Colon (tissue), 2 donors: ENCODE data around the gene FAM151A.
"Not testable (repeated sequence)": the region's sequence is repeated elsewhere in the genome, so short reads cannot be mapped to it uniquely, and the experiment has no call there.

ENCODE experiments used
- FAIRE-seq: peaks from 2 replicates; lab custom pipeline; 2012; peaks lifted over from hg19 to GRCh38; lab: Jason Lieb, UNC
- donor health status: control.
- donor health status: control.

FAM151A gene

DNA sequence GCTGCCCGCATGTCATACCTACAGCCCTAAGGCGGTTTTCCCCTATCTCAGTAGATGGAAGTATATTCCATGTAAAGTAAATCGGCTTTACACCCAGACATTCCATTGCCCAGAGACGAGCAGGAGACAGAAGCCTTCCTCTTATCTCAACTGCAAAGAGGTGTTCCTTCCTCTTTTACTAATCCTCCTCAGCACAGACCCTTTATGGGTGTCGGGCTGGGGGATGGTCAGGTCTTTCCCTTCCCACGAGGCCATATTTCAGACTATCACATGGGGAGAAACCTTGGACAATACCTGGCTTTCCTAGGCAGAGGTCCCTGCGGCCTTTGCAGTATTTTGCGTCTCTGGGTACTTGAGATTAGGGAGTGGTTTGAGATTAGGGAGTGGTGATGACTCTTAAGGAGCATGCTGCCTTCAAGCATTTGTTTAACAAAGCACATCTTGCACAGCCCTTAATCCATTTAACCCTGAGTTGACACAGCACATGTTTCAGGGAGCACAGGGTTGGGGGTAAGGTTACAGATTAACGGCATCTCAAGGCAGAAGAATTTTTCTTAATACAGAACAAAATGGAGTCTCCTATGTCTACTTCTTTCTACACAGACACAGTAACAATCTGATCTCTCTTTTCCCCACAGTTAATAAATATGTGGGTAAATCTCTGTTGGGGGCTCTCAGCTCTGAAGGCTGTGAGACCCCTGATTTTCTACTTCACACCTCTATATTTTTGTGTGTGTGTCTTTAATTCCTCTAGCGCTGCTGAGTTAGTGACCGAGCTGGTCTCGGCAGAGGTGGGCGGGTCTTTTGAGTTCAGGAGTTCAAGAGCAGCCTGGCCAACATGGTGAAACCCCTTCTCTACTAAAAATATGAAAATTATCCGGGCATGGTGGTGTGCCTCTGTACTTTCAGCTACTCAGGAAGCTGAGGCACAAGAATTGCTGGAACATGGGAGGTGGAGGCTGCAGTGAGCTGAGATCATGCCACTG, 13.4 kb upstream of the FAM151A start:
- not testable (repeated sequence) for FAIRE-seq

GRCh38 chr1:54635804-54636203, 12.5 kb upstream of the FAM151A start:
- not testable (repeated sequence) for FAIRE-seq

GRCh38 chr1:54627196-54627595, 3.9 kb upstream of the FAM151A start:
- no peak for FAIRE-seq

GRCh38 chr1:54624466-54625464, 1.4 kb upstream of the FAM151A start:
- FAIRE-seq = no peak

- FAIRE-seq = no peak
Measured at GRCh38 chr1:54619749-54620148, 3.6 kb downstream of the FAM151A start.

GRCh38 chr1:54615531-54616279, 7.6 kb downstream of the FAM151A start:
- no peak for FAIRE-seq

DNA sequence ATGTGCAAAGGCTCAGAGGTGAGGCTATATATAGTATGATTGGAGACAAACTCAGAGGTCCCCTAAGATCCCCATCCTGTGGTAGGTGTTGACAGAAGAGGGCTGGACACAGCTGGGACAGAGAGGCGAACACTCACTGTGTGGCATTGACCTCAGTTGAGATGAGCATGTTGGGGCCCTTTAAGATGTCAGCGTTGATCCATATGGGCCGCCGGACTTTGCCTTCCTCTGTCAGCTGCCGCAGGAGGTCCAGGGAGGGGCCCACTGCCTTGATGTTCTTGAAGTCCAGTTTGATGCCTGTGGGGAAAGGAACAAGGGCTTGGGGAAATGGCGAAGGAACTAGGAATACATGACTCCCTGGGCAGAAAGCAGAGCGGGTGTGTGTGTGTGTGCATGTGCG, 8.8 kb downstream of the FAM151A start:
- no peak for FAIRE-seq

GRCh38 chr1:54614024-54614423, 9.3 kb downstream of the FAM151A start:
- FAIRE-seq = no peak

DNA sequence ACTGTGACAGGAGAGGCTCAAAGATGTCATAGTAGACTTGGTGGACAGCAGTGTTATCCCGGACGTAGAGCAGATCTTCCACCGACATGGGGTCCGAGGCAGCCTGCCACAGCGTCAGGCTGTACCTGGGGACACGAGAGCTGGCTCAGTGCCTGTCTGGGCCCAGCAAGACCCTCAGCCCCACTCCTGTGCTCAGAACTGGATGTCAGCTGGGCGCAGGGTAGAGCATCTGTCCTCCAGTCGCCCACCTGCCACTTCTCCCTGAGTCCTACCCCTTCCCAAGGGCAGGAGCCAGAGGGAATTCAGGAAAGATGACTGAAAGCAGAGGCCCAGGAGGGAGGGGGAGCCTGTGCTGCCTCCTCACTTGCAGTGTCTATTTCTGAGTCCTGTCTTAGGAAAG, 11.7 kb downstream of the FAM151A start:
- no peak for FAIRE-seq

- no peak for FAIRE-seq
Measured at GRCh38 chr1:54610601-54611580, 12.4 kb downstream of the FAM151A start.

DNA sequence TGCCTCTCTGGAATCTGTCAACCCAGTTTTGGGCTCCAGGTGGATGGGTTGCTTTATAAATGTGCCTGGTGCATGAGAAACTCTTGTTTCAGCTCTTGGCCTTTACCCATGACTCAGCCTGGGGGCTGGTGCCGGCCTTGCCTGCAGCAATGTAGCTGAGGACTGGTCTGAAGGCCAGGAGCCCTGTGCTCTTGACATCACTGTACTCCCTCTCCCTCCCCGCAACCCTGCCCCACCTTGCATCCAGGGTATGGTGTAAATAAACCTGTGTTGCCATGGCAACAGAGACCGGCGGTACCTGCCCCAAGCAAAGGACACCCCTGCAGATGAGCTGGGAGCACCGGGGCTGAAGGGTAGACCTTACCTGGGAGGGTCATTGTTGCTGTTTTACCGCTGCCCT, 13.3 kb downstream of the FAM151A start:
- no peak for FAIRE-seq

DNA sequence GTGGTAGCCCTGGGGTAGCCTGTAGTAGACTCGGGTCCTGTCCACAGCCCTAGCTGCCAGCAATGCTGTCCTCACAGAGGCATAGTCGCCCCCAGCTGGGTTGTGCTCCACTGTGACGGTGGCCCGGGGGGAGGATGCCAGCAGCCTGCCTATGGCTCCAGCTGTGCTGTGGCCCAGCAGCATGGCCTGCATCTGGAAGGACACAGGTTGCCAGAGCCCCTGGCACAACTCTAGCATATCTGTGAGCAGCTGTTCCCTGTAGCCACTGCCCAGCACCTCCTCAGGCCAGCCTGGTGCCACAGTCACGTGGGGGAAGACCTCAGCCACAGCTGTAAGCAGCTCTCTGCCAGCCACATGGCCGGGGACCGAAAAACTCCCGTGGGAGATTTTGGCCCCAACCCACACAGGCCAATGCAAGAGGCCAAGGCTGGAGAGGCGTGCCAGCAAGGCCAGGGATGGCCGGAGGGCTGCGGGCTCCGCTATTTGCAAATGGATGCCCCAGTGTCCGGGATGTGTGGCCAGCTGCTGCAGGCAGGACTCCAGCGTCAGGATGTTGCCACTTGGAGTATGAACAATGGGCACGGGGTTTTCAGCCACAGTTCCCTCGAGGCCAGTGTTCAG, 13.9 kb downstream of the FAM151A start:
- FAIRE-seq = no peak

GRCh38 chr1:54608566-54609230, 14.6 kb downstream of the FAM151A start:
- no peak for FAIRE-seq

GRCh38 chr1:54607821-54608565, 15.3 kb downstream of the FAM151A start:
- FAIRE-seq = no peak

DNA sequence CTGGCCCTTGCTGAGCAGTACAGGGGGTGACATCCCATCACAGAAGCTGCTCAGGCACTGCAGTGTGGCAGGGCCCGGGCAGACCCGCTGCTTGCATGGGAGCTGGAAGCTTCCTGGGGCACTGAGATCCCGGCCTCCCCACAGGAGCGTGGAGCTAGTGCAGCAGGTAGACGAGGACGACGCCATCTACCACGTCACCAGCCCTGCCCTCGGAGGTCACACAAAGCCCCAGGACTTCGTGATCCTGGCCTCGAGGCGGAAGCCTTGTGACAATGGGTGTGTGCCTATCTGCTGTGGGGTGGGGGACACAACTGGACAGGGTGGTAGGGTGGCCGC, 16.4 kb downstream of the FAM151A start:
- FAIRE-seq = no peak

DNA sequence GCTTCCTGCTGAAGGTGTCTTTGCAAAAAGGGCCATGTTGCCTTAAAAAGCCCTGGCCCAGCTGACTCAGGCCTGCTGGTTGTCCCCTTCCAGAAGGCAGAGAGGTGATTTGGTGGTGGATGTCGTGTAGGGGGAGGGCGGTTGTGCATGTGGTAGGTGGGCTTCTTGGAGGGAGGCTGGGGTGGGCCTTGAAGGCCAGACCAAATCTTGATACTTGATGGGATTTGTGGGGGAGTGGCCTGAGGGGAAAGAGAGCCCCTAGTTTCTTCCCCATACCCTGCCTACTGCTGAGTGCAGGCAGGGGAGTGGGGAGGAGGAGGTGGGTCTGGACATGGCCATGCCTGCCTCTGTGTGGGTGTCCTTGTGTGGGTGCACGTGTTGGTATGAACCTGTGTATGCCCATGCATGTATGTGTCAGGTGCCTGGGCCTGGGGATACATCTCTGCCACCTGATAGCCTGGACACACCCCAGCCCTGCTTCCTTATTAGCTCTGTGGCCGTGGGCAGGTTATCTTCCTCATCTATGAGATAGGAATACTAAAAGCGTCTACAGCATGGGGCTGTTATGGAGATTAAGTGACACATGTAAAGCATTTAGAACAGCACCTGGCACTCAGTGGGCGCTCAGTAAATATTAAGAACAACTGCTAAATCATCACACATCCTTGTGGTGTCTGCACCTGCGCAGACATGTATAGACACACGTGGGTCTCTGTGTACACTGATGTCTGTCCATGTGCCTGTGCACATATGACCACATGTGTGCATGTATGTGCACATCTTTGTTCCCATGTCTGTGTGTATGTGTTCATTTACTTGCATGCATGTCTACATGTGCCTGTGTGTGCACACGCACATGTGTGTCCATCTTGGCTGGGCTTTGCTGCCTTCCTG, 17.0 kb downstream of the FAM151A start:
- no peak for FAIRE-seq

DNA sequence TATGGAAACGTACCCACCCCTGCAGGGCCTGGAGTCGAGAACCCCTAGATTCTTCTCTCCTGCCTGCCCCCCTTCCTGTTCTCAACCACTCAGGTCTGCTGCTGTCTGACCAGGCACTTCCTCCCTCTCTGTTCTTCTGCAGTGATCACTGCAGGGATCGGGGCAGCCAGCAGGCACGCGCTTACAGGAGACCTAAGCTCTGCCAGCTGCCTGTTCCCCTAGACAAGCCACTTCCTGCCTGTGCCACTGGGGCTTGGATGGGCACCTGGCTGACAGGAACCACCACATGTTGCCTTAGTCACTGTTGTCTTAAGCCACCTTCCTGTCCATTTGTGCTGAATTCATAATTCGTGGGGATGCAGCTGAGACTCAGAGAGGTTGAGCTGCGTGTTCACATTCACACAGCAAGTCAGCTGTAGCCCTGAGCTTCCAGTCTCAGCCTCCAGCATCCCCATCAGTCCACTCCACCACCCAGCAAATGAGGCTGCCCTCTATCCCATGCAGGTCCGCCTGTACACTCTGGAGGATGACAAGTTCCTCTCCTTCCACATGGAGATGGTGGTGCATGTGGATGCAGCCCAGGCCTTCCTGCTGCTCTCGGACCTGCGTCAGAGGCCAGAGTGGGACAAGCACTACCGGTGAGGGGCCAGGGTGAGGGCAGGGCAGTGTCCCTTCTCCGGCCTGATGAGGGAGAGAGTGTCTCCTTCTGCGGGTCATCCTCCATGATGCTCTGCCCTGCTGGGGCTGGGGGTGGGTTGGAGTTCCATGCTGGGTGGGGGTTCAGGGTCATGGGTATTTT, 18.6 kb downstream of the FAM151A start:
- no peak for FAIRE-seq
